SK-N-SH treated with all-trans-retinoic acid at 6 μM for 48 hours (cell line): ENCODE data around the gene GINS1.

Experiments used
- ARNTL ChIP-seq: fragments of 450-650 bp; formaldehyde crosslinking; IDR thresholded peaks from 2 replicates; pipeline ENCODE4 v1.5.0; 2020; ENCODE audit warnings: low read depth, mild to moderate bottlenecking, moderate library complexity, borderline replicate concordance
- CSDC2 ChIP-seq: fragments of 250-450 bp; sonication (Bioruptor Pico); IDR thresholded peaks from 2 replicates; pipeline ENCODE4 v1.5.0; 2020; ENCODE audit warnings: mild to moderate bottlenecking, moderate library complexity
- ESRRG ChIP-seq: fragments of 250-450 bp; sonication (Bioruptor Pico); IDR thresholded peaks from 2 replicates; pipeline ENCODE4 v1.6.1; 2021; ENCODE audit warnings: mild to moderate bottlenecking
- ISL1 ChIP-seq: fragments of 250-450 bp; sonication (Bioruptor Pico); IDR thresholded peaks from 2 replicates; pipeline ENCODE4 v2.1.2; 2022; ENCODE audit warnings: mild to moderate bottlenecking, moderate library complexity
- OSR1 ChIP-seq: fragments of 250-450 bp; sonication (Bioruptor Pico); IDR thresholded peaks from 2 replicates; pipeline ENCODE4 v1.8.0; 2022; ENCODE audit warnings: moderate library complexity, mild to moderate bottlenecking, inconsistent platforms
- ZFP3 ChIP-seq: fragments of 250-450 bp; sonication (Bioruptor Pico); IDR thresholded peaks from 2 replicates; pipeline ENCODE4 v1.5.0; 2020; ENCODE audit warnings: mild to moderate bottlenecking, moderate library complexity
- TF ChIP-seq, protein P1 (sequence below): fragments of 250-450 bp; sonication (Bioruptor Pico); IDR thresholded peaks from 2 replicates; pipeline ENCODE4 v1.8.0; 2020; ENCODE audit warnings: mild to moderate bottlenecking, moderate library complexity, borderline replicate concordance
- TF ChIP-seq, protein P2 (sequence below): fragments of 250-450 bp; sonication (Bioruptor Pico); IDR thresholded peaks from 2 replicates; pipeline ENCODE4 v1.5.1; 2021; ENCODE audit warnings: mild to moderate bottlenecking, moderate library complexity

DNA sequence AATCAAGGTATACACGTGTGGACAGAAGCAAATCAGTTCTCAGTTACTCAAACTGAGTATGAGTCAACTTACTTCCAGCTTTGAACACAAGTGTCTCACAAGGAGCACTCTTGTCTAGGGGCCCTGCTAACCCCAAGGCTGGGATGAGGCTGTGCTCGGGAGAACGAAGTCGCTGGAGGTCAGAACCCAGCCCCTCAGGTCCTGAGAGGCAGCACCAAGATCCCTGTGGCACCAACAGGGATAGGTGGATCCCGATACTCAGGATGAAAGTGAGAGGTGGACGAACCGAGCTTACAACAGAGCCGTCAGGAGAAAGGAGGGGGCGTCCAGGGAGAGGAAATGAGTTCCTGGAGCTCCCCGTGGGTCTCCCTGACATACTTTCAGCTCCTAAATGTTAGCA, 85.7 kb downstream of the GINS1 start:
- no peak for TF ChIP-seq ZFP3 (CRISPR knock-in tag)
- TF ChIP-seq CSDC2 (CRISPR knock-in tag) = no peak
- no peak for TF ChIP-seq ESRRG (CRISPR knock-in tag)
- TF ChIP-seq, protein P1, sequence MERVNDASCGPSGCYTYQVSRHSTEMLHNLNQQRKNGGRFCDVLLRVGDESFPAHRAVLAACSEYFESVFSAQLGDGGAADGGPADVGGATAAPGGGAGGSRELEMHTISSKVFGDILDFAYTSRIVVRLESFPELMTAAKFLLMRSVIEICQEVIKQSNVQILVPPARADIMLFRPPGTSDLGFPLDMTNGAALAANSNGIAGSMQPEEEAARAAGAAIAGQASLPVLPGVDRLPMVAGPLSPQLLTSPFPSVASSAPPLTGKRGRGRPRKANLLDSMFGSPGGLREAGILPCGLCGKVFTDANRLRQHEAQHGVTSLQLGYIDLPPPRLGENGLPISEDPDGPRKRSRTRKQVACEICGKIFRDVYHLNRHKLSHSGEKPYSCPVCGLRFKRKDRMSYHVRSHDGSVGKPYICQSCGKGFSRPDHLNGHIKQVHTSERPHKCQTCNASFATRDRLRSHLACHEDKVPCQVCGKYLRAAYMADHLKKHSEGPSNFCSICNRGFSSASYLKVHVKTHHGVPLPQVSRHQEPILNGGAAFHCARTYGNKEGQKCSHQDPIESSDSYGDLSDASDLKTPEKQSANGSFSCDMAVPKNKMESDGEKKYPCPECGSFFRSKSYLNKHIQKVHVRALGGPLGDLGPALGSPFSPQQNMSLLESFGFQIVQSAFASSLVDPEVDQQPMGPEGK = no peak
- no peak for TF ChIP-seq ARNTL (CRISPR knock-in tag)
- no peak for TF ChIP-seq OSR1
- TF ChIP-seq, protein P2, sequence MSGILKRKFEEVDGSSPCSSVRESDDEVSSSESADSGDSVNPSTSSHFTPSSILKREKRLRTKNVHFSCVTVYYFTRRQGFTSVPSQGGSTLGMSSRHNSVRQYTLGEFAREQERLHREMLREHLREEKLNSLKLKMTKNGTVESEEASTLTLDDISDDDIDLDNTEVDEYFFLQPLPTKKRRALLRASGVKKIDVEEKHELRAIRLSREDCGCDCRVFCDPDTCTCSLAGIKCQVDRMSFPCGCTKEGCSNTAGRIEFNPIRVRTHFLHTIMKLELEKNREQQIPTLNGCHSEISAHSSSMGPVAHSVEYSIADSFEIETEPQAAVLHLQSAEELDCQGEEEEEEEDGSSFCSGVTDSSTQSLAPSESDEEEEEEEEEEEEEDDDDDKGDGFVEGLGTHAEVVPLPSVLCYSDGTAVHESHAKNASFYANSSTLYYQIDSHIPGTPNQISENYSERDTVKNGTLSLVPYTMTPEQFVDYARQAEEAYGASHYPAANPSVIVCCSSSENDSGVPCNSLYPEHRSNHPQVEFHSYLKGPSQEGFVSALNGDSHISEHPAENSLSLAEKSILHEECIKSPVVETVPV (CRISPR knock-in tag) = no peak
- TF ChIP-seq ISL1 (CRISPR knock-in tag) = no peak
